GM18508 (cell line): ENCODE data around the gene ADGRB3.
A peak's percentile ranks its signal among the peaks of the same experiment; 100 is the strongest.

ENCODE experiments used
- ATAC-seq: cut with Tn5 transposase; IDR thresholded peaks from one replicate; pipeline ENCODE4 v1.9.1; 2021; ENCODE audit warnings: moderate number of reproducible peaks; ENCODE audit not compliant: insufficient read depth, unreplicated experiment

Gene ADGRB3

GRCh38 chr6:68994521-68994920, 359.4 kb downstream of the ADGRB3 start:
- ATAC-seq = no peak

- no peak for ATAC-seq
These were observed 370.1 kb downstream of the ADGRB3 start for GRCh38 chr6:69005199-69005598.

- no peak for ATAC-seq
These were observed 372.7 kb downstream of the ADGRB3 start for GRCh38 chr6:69007781-69008180.

- ATAC-seq = no peak
These were observed 377.1 kb downstream of the ADGRB3 start for GRCh38 chr6:69012211-69012610.

GRCh38 chr6:69012876-69013275, 377.8 kb downstream of the ADGRB3 start:
- no peak for ATAC-seq

GRCh38 chr6:69018906-69019305, 383.8 kb downstream of the ADGRB3 start:
- no peak for ATAC-seq

GRCh38 chr6:69019832-69020231, 384.8 kb downstream of the ADGRB3 start:
- ATAC-seq = no peak

DNA sequence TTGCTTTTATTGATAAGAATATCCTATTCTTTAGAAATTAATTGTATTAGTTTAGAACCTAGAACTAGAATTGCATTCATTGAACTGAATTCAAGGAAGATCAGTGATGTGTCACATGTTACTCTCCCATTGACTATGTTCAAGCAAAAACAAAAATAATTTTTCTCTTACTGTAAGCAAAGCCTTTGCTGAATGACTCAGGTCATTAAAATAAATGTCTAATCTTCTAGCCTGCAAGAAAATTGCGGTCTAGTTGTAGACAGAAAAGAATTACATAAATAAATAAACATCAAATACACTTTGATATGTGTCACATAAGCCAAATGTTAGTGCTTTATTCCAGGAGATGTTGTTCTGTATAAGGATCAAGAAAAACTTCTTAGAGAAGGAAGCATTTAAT, 387.9 kb downstream of the ADGRB3 start:
- ATAC-seq = no peak

GRCh38 chr6:69026243-69026642, 391.2 kb downstream of the ADGRB3 start:
- ATAC-seq = no peak

- ATAC-seq = no peak
These were observed 391.6 kb downstream of the ADGRB3 start for GRCh38 chr6:69026715-69027114.

DNA sequence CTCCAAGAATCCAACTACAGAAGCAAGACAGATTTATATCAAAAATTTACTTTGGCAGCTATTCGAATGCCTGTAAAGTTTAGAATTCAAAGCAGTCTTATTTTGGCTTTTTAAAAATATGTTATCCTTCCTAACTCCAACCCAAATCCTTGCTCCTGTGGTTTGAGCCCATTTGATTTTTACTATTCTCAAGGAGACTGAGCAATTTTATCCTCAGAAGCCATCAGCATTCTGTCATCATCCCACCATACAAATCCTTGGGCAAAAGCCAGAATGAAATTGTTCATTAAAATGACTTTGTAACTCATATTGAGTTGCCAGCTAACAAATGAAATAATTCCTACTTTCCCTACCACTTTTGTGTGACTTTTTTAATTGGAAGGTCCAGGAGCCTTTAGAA, 392.8 kb downstream of the ADGRB3 start:
- ATAC-seq = no peak

GRCh38 chr6:69038841-69039240, 403.8 kb downstream of the ADGRB3 start:
- ATAC-seq = no peak

DNA sequence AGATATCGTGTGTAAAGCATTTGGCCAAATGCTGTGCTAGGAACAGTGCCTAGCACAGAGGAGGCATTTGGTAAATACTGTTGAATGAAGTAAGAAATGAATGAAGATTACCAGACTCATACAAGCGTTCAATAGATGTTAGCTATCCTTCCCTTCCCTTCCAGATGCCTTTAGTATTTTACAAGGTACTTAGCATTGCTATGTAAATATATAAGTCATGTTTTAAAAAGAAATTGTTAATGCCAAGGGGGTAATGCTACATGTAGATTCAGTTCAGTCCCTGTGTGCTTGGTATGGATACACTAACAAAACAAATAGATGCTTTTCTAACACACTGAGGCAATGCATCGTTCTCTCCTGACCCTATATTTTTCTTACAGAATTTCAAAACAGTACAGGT, 407.2 kb downstream of the ADGRB3 start:
- no peak for ATAC-seq

DNA sequence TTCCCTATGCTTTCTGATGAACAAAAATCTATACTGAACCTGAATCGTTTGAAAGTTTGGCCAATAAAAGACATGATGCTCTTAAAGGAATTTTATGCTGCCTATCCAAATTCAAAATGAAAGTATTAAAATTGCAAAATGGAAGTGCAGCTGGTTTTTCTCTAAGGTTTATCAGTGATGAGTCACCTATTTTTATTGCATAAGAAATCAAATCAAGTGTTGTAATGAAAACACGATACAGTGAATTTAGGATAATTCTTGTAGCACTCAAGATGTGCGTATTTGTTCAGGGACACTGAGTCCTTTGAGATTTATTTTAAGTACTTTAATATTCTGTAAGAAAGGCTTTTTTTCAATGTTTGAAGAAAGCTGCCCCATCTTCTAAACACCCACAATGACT, 409.5 kb downstream of the ADGRB3 start:
- ATAC-seq = no peak

DNA sequence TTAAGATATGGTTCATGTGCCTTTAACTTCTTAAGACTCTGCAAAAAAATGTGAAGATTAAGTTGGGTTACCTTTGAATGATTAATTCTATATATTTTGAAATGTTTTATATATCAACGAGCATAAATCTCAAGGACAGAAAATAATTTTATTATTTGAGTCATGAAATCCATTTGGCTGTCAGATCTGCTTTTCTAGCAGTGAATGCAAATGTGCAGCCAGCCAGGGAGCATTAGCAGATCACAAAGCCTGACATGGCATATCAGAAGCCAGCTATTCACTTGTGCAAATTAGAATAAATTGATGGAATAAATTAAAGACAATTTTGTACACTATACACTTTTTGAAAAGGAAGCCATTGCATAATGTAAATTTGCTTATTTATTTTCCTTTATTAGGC, 424.3 kb downstream of the ADGRB3 start:
- no peak for ATAC-seq

DNA sequence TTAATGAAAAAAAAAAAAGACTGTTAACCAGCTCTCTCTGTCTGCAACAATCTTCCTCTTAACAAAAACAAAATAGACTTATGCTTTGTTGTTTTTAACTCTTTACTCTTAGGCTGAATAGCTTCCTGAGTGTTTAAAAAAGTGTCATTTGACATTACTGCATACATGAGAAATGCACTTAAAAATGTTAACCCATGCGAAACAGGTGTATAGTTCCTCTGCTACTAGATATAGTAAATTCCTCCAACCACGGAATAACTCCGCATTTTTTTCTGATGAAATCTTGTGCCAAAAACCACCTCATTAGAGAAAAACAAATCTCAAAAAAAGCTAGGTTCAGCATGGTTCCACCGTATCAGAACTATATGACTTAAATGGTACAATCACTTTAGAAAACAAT, 426.0 kb downstream of the ADGRB3 start:
- ATAC-seq = no peak

- ATAC-seq = no peak
These were observed 428.3 kb downstream of the ADGRB3 start for GRCh38 chr6:69063401-69063800.

DNA sequence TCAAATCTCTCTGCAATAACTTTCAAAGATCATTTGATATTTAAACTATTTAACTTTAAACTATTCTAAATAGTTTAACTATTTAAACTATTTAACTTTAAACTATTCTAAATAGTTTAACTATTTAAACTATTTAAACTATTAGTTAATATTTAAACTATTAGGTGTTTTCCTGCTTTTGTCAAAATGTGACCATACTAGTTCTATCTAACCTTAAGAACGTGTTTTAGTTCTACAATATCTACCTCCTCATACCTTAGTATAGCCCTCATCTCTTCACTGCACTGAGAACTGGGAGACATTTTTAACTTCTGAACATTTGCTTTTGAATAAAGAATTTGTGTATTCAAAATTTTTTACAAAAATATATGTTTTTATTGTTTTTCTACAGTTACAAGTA, 429.1 kb downstream of the ADGRB3 start:
- ATAC-seq = peak; percentile 51

DNA sequence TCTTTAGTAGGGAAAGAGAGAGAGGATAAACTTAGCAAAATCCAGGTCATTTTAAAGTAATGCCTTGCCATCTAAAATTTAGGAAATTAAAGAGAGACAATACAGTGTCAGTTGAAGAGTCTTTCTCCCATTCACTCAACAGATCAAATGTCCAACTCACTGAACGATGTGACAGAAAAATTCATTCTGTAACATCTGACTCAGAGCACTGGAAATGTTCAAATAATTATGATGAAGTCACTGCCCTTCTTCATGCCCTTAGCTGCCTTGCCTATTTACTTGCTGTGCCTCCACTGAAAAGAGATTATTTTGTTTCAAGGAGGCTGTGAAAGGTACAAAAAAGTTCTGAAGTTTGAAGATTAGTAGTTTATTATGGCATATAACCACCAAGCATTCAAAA, 434.8 kb downstream of the ADGRB3 start:
- ATAC-seq = no peak

DNA sequence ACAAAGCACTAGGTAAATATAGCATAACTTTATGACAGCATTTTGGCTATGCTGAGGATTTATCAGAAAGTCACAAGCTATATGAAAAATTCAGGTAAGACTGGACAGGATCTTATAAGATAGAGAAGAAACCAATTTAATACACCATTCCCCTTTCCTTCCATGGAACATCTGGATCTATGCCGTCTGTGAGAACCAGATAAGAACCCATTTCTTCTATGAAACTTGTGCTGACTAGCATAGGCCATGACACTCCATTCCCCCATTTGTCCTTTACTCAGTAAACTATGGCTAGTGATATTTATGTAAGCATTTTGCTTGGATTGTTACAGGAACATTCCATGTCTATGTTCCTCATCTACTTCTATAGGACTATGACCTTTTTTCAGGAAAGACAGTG, 437.7 kb downstream of the ADGRB3 start:
- ATAC-seq = no peak

DNA sequence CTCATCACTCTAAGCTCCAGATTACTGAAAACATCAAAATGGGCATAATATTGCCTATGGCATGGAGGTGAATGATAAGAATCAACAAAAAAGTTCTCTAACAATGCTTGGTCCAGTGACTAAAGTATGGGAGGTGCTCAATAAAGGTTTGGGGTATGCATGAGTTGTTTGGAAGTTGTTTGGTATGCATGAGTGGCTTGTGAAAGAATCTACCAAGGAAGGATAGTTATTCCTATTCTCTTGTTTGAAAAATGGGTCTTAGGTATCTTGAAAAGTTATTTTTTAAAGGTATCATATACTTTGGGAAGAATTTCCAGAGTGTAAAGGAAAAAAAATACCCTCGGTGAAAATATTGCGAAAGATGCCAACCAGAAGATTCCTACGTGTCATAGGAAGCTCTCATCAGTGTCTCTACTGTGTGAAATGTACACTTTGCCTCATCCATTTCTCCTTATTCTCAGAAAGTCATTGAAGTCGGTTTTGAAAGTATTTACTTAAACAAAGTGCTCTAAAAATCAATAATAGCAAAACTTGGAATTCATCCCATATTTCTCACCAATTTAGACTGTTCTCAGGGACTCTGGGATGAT, 449.8 kb downstream of the ADGRB3 start:
- ATAC-seq = no peak

DNA sequence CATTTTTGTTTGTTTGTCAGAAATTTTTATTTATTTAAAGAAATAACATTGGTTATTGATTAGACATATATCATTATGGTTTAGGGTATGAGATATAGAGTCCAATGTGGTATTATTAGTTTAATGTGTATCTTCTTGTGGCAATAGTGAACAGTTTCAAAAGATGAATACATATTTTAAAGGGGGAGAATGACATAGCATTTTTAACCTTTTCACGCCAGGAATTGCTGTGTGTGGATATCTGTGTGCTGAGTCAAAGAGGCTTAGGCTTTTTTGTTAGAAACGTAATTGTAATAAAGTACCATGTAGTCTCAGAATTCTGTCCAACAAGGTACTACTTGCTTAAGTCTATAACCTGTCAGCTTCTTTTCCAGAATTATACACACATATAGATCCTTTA, 451.6 kb downstream of the ADGRB3 start:
- ATAC-seq = no peak

- ATAC-seq = no peak
These were observed 454.5 kb downstream of the ADGRB3 start for GRCh38 chr6:69089539-69089938.
